Common myeloid progenitor, CD34-positive (primary cell): ENCODE results near the gene CEACAM3.
"Not testable (repeated sequence)": the region's sequence is repeated elsewhere in the genome, so short reads cannot be mapped to it uniquely, and the experiment has no call there.

Source experiments
- CTCF ChIA-PET: fragments of 350-600 bp; sonication (Branson Sonifier 250); formaldehyde crosslinking; loops from one replicate; lab custom pipeline; 2021; ENCODE audit warnings: antibody characterized with exemption; lab: Charles Lee
- POLR2A ChIA-PET: fragments of 350-600 bp; sonication (Branson Sonifier 250); formaldehyde crosslinking; loops from one replicate; lab custom pipeline; 2021; ENCODE audit warnings: antibody characterized with exemption; lab: Charles Lee
- DNase-seq, 3 donors: peaks; one replicate each; pipeline versions ENCODE4 v3.0.0 to v3.0.0-alpha.2; 2013
- H3K27ac ChIP-seq, 2 experiments: 1 replicate in 1 of 2; 2 replicates in 1 of 2; pipeline ENCODE4 v1.7.0; 2013; ENCODE audit warnings: inconsistent platforms in 2 of 2, low read length in 2 of 2, mild to moderate bottlenecking in 2 of 2, low read depth in 1 of 2, moderate library complexity in 1 of 2; ENCODE audit not compliant: severe bottlenecking in 2 of 2, insufficient read depth in 1 of 2, poor library complexity in 1 of 2
- H3K27me3 ChIP-seq, 5 experiments: replicated peaks in 2 of 5; 1 replicate in 3 of 5; 2 replicates in 2 of 5; pipeline versions ENCODE4 v1.6.1 to v1.7.0; 2013; ENCODE audit warnings: low read length in 4 of 5, mild to moderate bottlenecking in 2 of 5, moderate library complexity in 2 of 5, inconsistent platforms in 1 of 5; ENCODE audit not compliant: insufficient read depth in 5 of 5, control insufficient read depth in 4 of 5
- H3K36me3 ChIP-seq, 4 experiments: 1 replicate in 2 of 4; 2 replicates in 2 of 4; pipeline versions ENCODE4 v1.6.1 to v1.7.0; 2013; ENCODE audit warnings: low read length in 3 of 4, control low read depth in 1 of 4, mild to moderate bottlenecking in 1 of 4; ENCODE audit not compliant: control insufficient read depth in 4 of 4, insufficient read depth in 4 of 4
- H3K4me1 ChIP-seq, 4 experiments: 1 replicate in 3 of 4; 2 replicates in 1 of 4; pipeline versions ENCODE4 v1.6.1 to v1.7.1; 2013; ENCODE audit warnings: low read length in 3 of 4, mild to moderate bottlenecking in 3 of 4, control low read depth in 1 of 4, inconsistent platforms in 1 of 4, moderate library complexity in 1 of 4; ENCODE audit not compliant: control insufficient read depth in 4 of 4, insufficient read depth in 4 of 4; ENCODE audit errors: control extremely low read depth in 1 of 4
- H3K4me3 ChIP-seq, 7 experiments: 1 replicate in 4 of 7; 2 replicates in 3 of 7; pipeline versions ENCODE4 v1.5.1 to v1.7.0; 2013; ENCODE audit warnings: mild to moderate bottlenecking in 7 of 7, low read length in 6 of 7, moderate library complexity in 6 of 7, inconsistent platforms in 2 of 7, low read depth in 2 of 7, control low read depth in 1 of 7; ENCODE audit not compliant: insufficient read depth in 4 of 7, control insufficient read depth in 1 of 7; ENCODE audit errors: extremely low read depth in 1 of 7
- H3K9me3 ChIP-seq, 5 experiments: 1 replicate in 4 of 5; 2 replicates in 1 of 5; pipeline versions ENCODE4 v1.6.1 to v1.7.1; 2013; ENCODE audit warnings: low read length in 4 of 5, mild to moderate bottlenecking in 2 of 5, inconsistent platforms in 1 of 5, low read depth in 1 of 5, moderate library complexity in 1 of 5; ENCODE audit not compliant: control insufficient read depth in 4 of 5, insufficient read depth in 2 of 5; ENCODE audit errors: control extremely low read depth in 1 of 5
- WGBS: methylation state at CpG from one replicate; pipeline ENCODE4 v1.1.5; 2013; ENCODE audit not compliant: insufficient coverage; 5-methylcytosine and 5-hydroxymethylcytosine counted together

CEACAM3 gene

DNA sequence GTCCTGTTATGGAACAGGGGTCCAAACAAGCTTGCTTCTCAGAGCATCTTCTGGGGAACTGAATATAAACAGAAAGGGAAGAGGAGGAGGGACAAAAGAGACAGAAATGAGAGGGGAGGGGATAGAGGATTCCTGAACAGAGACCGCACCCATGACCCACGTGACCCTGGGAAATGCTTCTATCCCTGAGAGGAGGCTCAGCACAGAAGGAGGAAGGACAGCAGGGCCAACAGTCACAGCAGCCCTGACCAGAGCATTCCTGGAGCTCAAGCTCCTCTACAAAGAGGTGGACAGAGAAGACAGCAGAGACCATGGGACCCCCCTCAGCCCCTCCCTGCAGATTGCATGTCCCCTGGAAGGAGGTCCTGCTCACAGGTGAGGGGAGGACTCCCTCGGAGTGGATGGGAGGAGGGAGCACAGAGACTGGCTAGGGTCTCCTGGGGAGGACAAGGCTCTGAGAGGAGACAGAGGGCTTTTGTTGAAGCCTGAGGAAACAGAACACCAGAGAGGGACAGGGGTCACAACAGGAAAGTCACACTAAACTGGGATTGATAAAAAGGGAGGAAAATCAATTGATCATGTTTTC is 41.0 kb upstream of the CEACAM3 start, which contains the start of gene CEACAM6:
Gene CEACAM6 (plus strand): TSS at position 203 of the 586 bp plus-strand sequence. CDS start 109 bp downstream, at position 312.
- DNase-seq: no peak
- H3K4me3 ChIP-seq: no peak within 1 kb of the TSS
- ChIA-PET CTCF (interaction anchor here (1.3 to 7.4 kb wide), 6 partner anchors 10 to 49 kb away, joined by 4 to 124 read pairs (median 38); no protein-coding TSS in a partner anchor), POLR2A (no interaction called here)
- H3K36me3 ChIP-seq: no peaks in the 10 kb centered on the region
- 94% methylated on average over 2 of the region's 3 CpGs for WGBS
- H3K9me3 ChIP-seq: no peaks in the 10 kb centered on the region
- no peak within 1 kb of the TSS for H3K27ac ChIP-seq
- H3K27me3 ChIP-seq: peaks cover 0 to 2% (median 0%) of the 10 kb centered on the region in 5 experiments
- peaks cover 3 to 20% (median 11%) of the 10 kb centered on the region in 4 experiments for H3K4me1 ChIP-seq

DNA sequence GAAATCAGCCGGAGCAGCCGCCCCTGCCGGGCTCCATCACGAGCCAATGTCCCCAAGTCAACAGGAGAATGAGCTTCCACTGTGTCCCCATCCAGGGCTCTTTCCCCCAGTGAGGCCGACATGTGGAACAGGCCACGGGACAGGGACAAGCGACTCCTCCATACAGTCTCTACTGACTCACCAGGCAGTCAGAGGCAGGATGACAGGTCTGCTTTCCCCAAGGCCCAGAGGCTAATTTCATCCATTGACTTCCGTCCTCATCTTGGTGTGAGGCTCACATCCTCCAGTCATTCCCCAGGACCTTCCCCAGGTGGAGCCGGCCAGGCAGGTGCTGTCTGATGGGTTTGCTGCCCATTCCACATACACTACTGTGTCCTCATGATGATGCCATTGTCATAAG is 37.5 kb upstream of the CEACAM3 start:
- CTCF ChIA-PET: no interaction called here
- WGBS: 95% methylated on average over 9 of the region's 9 CpGs
- H3K9me3 ChIP-seq: no peaks in the 10 kb centered on the region

DNA sequence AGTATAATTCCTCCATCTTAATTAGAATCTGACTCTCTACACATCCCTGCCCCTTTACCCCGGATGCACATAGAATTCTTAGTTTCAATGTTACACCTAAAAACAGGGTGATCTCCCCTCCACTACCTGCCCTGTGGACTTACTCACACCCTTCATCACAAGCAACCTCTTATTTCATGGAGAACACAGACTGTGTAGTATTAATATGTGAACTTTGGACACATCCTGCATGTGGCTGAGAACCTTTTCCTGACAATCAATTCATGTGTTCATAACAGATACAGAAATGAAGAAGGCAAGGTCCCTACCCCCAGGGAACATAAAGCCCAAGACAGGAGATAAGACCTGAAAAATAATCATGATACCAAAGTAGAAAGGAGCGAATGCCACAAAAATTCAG is 29.3 kb upstream of the CEACAM3 start:
- CTCF ChIA-PET: interaction anchor here (0.7 to 1.2 kb wide), 3 partner anchors 9 to 19 kb away, joined by 3 to 4 read pairs (median 3); no protein-coding TSS in a partner anchor
- 100% methylated on average over 2 of the region's 2 CpGs for WGBS

More for the DNA sequence above, 37.5 kb upstream of the CEACAM3 start:
- Histone ChIP-seq H3K27ac (no peak overlapping the region), H3K4me1 (peaks cover 0 to 22% (median 14%) of the 10 kb centered on the region in 4 experiments), H3K27me3 (no peaks in the 10 kb centered on the region), H3K36me3 (no peaks in the 10 kb centered on the region), H3K4me3 (no peak overlapping the region)
- DNase-seq: no peak
- POLR2A ChIA-PET: no interaction called here

DNA sequence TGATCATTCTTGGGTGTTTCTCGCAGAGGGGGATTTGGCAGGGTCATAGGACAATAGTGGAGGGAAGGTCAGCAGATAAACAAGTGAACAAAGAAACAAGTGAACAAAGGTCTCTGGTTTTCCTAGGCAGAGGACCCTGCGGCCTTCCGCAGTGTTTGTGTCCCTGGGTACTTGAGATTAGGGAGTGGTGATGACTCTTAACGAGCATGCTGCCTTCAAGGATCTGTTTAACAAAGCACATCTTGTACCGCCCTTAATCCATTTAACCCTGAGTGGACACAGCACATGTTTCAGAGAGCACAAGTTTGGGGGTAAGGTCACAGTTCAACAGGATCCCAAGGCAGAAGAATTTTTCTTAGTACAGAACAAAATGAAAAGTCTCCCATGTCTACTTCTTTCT is 28.3 kb upstream of the CEACAM3 start:
- H3K27me3 ChIP-seq, H3K27ac ChIP-seq, H3K9me3 ChIP-seq, POLR2A ChIA-PET, H3K4me1 ChIP-seq, H3K4me3 ChIP-seq, DNase-seq, H3K36me3 ChIP-seq: not testable (repeated sequence)
- CTCF ChIA-PET: interaction anchor here (1.0 to 1.2 kb wide), 2 partner anchors 8 to 14 kb away, joined by 3 to 4 read pairs; no protein-coding TSS in a partner anchor
- WGBS: no CpG with 5 or more reads among the region's 5 CpGs

More for the DNA sequence above, 29.3 kb upstream of the CEACAM3 start:
- no peaks in the 10 kb centered on the region for H3K36me3 ChIP-seq
- H3K27ac ChIP-seq: no peak overlapping the region
- H3K9me3 ChIP-seq: no peaks in the 10 kb centered on the region
- no peak for DNase-seq
- peaks cover 0 to 5% (median under 1%) of the 10 kb centered on the region in 4 experiments for H3K4me1 ChIP-seq
- no peak overlapping the region for H3K4me3 ChIP-seq
- H3K27me3 ChIP-seq: no peaks in the 10 kb centered on the region
- POLR2A ChIA-PET: no interaction called here

DNA sequence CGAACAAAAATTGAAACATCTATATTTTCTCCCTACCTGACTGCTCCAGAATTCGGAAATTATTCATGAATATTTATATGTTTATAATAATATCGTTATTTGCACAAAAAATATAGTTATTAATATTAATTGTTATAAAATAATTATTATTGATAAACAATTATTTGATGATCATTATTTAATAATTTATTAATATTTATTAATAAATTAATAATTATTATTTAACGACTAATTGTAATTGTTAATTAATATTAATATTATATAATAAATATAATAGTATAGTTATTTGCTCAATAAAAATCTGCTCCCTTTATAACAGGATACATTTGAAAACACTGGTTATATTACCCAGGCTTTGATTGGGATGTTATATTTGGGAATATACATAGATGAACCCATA is 26.8 kb upstream of the CEACAM3 start:
- ChIA-PET POLR2A (no interaction called here), CTCF (interaction anchor here (0.8 to 1.4 kb wide), 3 partner anchors 11 to 52 kb away, joined by 3 read pairs; no protein-coding TSS in a partner anchor)
- H3K4me3 ChIP-seq: no peak overlapping the region
- no peak for DNase-seq
- H3K27ac ChIP-seq: no peak overlapping the region
- no peaks in the 10 kb centered on the region for H3K9me3 ChIP-seq
- no peaks in the 10 kb centered on the region for H3K36me3 ChIP-seq
- H3K4me1 ChIP-seq: peaks cover 0 to 11% (median 7%) of the 10 kb centered on the region in 4 experiments
- no peaks in the 10 kb centered on the region for H3K27me3 ChIP-seq
- WGBS: no CpG with 5 or more reads among the region's 4 CpGs

DNA sequence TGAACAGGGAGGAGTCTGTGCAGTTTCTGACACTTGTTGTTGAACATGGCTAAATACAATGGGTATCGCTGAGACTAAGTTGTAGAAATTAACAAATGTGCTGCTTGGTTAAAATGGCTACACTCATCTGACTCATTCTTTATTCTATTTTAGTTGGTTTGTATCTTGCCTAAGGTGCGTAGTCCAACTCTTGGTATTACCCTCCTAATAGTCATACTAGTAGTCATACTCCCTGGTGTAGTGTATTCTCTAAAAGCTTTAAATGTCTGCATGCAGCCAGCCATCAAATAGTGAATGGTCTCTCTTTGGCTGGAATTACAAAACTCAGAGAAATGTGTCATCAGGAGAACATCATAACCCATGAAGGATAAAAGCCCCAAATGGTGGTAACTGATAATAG is 25.0 kb upstream of the CEACAM3 start:
- no peak overlapping the region for H3K27ac ChIP-seq
- H3K27me3 ChIP-seq: no peaks in the 10 kb centered on the region
- WGBS: 100% methylated on average over 1 of the region's 2 CpGs
- DNase-seq: no peak
- peaks cover 0 to 12% (median 7%) of the 10 kb centered on the region in 4 experiments for H3K4me1 ChIP-seq
- no peak overlapping the region for H3K4me3 ChIP-seq
- H3K36me3 ChIP-seq: no peaks in the 10 kb centered on the region
- ChIA-PET POLR2A (no interaction called here), CTCF (interaction anchor here (1.2 to 2.7 kb wide), 6 partner anchors 10 to 50 kb away, joined by 3 to 9 read pairs (median 6); partner anchors contain the start of gene CEACAM6)
- H3K9me3 ChIP-seq: no peaks in the 10 kb centered on the region

DNA sequence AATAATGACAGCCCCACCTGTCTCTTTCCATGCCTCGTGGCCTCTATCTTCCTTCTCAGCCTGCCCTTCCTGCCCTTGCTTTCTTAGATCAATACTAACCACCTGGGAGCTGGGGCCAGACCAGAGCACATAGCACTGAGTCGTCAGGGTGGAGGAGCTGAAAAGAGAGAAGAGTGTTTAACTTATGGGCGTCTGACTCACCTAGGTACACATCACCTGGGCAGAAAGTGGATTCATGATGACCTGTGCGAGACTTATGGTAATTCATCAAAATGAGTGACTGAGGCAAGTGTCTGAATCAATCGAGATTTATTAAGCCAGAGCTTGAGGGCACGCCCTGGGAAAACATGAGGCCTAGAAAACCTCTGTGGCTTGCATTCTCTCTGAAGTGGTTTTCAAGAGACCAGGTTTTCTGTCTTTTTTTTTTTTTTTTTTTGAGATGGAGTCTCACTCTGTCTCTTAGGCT is 21.8 kb upstream of the CEACAM3 start:
- CTCF ChIA-PET: interaction anchor here (1.1 to 1.7 kb wide), 5 partner anchors 10 to 26 kb away, joined by 3 to 8 read pairs (median 5); no protein-coding TSS in a partner anchor
- Histone ChIP-seq H3K4me1 (peaks cover 0 to 12% (median 7%) of the 10 kb centered on the region in 4 experiments), H3K4me3 (no peak overlapping the region), H3K27me3 (no peaks in the 10 kb centered on the region), H3K36me3 (no peaks in the 10 kb centered on the region), H3K9me3 (no peaks in the 10 kb centered on the region), H3K27ac (no peak overlapping the region)
- POLR2A ChIA-PET: no interaction called here
- DNase-seq: no peak
- 62% methylated on average over 4 of the region's 6 CpGs for WGBS
